ENCODE measurements around the gene KIAA0825. TPM values are rescaled to one million over a fixed set of nuclear protein-coding genes. Genes with fewer than 3 reads are reported as not detected.

KIAA0825 gene
- polyA plus RNA-seq, 1 donor from 2014 or later, result 5.1 TPM

- Histone ChIP-seq H3K9me2 (ENCODE audit: insufficient read depth, low read length) (no peaks in the 10 kb centered on the region), H3K27ac (ENCODE audit: low read length) (no peak overlapping the region), H3K27me3 (ENCODE audit: insufficient read depth, low read depth, low read length) (no peaks in the 10 kb centered on the region), H3K36me3 (ENCODE audit: insufficient read depth, low read length) (no peaks in the 10 kb centered on the region), H3K79me2 (replicated peaks; ENCODE audit: insufficient read depth, low read length) (no peaks in the 10 kb centered on the region), H3K4me3 (ENCODE audit: low read length) (no peak overlapping the region), H3F3A (ENCODE audit: insufficient read depth, low read length, poor library complexity, severe bottlenecking) (no peaks in the 10 kb centered on the region), H3K9ac (ENCODE audit: low read length) (no peak overlapping the region), H4K20me1 (ENCODE audit: insufficient read depth) (no peaks in the 10 kb centered on the region), H3K4me2 (ENCODE audit: low read length) (no peak overlapping the region), H2AFZ (ENCODE audit: low read depth, low read length) (no peak overlapping the region), H3K9me3 (ENCODE audit: low read length) (no peaks in the 10 kb centered on the region)
- no peak for TF ChIP-seq MXI1 (conservative IDR thresholded peaks at IDR 0.05; ENCODE audit: poor library complexity, severe bottlenecking)
- TF ChIP-seq, protein P1, sequence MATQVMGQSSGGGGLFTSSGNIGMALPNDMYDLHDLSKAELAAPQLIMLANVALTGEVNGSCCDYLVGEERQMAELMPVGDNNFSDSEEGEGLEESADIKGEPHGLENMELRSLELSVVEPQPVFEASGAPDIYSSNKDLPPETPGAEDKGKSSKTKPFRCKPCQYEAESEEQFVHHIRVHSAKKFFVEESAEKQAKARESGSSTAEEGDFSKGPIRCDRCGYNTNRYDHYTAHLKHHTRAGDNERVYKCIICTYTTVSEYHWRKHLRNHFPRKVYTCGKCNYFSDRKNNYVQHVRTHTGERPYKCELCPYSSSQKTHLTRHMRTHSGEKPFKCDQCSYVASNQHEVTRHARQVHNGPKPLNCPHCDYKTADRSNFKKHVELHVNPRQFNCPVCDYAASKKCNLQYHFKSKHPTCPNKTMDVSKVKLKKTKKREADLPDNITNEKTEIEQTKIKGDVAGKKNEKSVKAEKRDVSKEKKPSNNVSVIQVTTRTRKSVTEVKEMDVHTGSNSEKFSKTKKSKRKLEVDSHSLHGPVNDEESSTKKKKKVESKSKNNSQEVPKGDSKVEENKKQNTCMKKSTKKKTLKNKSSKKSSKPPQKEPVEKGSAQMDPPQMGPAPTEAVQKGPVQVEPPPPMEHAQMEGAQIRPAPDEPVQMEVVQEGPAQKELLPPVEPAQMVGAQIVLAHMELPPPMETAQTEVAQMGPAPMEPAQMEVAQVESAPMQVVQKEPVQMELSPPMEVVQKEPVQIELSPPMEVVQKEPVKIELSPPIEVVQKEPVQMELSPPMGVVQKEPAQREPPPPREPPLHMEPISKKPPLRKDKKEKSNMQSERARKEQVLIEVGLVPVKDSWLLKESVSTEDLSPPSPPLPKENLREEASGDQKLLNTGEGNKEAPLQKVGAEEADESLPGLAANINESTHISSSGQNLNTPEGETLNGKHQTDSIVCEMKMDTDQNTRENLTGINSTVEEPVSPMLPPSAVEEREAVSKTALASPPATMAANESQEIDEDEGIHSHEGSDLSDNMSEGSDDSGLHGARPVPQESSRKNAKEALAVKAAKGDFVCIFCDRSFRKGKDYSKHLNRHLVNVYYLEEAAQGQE (IDR thresholded peaks at IDR 0.05; ENCODE audit: borderline replicate concordance), result no peak
- no peak for TF ChIP-seq SMC3 (conservative IDR thresholded peaks at IDR 0.05; ENCODE audit: poor library complexity)
- no peak for TF ChIP-seq RAD21 (conservative IDR thresholded peaks at IDR 0.05)
- TF ChIP-seq EP300 (conservative IDR thresholded peaks at IDR 0.05; ENCODE audit: poor library complexity, severe bottlenecking), result no peak
- TF ChIP-seq EZH2 (IDR thresholded peaks at IDR 0.05; ENCODE audit: borderline replicate concordance, insufficient read depth, low read length, poor library complexity, severe bottlenecking), result no peak
- TF ChIP-seq TAF1 (IDR thresholded peaks at IDR 0.05; ENCODE audit: low read depth), result no peak
- no peak for TF ChIP-seq CTCF (IDR thresholded peaks at IDR 0.05; ENCODE audit: poor library complexity, severe bottlenecking)
- TF ChIP-seq POLR2AphosphoS5 (IDR thresholded peaks at IDR 0.05), result no peak
These were observed 335.3 kb downstream of the KIAA0825 start for GRCh38 chr5:94283093-94283492.

DNA sequence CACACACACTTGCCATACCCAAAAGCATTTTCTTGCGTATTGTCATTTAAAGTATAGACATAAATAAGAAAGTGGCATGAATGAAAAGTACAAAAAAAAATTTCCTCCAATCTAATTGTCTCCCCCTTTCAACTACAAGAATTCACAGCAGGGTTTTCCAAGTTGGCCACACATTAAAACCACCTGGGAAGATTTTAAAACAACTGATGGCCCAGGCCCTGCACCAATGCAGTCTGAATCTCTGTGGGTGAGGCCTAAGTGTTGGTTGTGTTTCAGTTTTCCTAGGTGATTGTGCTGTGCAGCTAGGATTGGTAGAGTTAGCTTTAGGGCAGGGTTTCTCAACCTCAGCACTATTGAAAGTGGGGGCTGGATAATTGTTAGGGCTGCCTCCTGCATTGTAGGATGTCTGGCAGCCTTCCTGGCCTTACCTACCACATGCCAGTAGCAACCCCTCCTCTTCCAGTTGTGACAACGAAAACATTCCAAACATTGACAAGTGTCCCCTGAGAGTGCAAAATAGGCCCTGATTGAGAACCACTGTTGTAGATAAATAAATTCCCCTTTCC lies 337.1 kb downstream of the KIAA0825 start:
- H3K4me2 ChIP-seq (ENCODE audit: low read length), result no peak overlapping the region
- H3K27ac ChIP-seq (ENCODE audit: low read length), result no peak overlapping the region
- no peaks in the 10 kb centered on the region for H3K36me3 ChIP-seq (ENCODE audit: insufficient read depth, low read length)
- H3K79me2 ChIP-seq (replicated peaks; ENCODE audit: insufficient read depth, low read length), result no peaks in the 10 kb centered on the region
- H3K4me3 ChIP-seq (ENCODE audit: low read length), result no peak overlapping the region
- no peaks in the 10 kb centered on the region for H3F3A ChIP-seq (ENCODE audit: insufficient read depth, low read length, poor library complexity, severe bottlenecking)
- H3K9ac ChIP-seq (ENCODE audit: low read length), result no peak overlapping the region
- no peak overlapping the region for H2AFZ ChIP-seq (ENCODE audit: low read depth, low read length)
- no peaks in the 10 kb centered on the region for H3K9me2 ChIP-seq (ENCODE audit: insufficient read depth, low read length)
- TF ChIP-seq, protein P1 (IDR thresholded peaks at IDR 0.05; ENCODE audit: borderline replicate concordance), result no peak
- no peak for TF ChIP-seq EP300 (conservative IDR thresholded peaks at IDR 0.05; ENCODE audit: poor library complexity, severe bottlenecking)
- no peak for TF ChIP-seq RAD21 (conservative IDR thresholded peaks at IDR 0.05)
- no peak for TF ChIP-seq CTCF (IDR thresholded peaks at IDR 0.05; ENCODE audit: poor library complexity, severe bottlenecking)
- no peak for TF ChIP-seq MXI1 (conservative IDR thresholded peaks at IDR 0.05; ENCODE audit: poor library complexity, severe bottlenecking)
- TF ChIP-seq SMC3 (conservative IDR thresholded peaks at IDR 0.05; ENCODE audit: poor library complexity), result no peak
- TF ChIP-seq EZH2 (IDR thresholded peaks at IDR 0.05; ENCODE audit: borderline replicate concordance, insufficient read depth, low read length, poor library complexity, severe bottlenecking), result no peak
- TF ChIP-seq POLR2AphosphoS5 (IDR thresholded peaks at IDR 0.05), result no peak
- no peak for TF ChIP-seq TAF1 (IDR thresholded peaks at IDR 0.05; ENCODE audit: low read depth)
- no peaks in the 10 kb centered on the region for H3K27me3 ChIP-seq (ENCODE audit: insufficient read depth, low read depth, low read length)
- H4K20me1 ChIP-seq (ENCODE audit: insufficient read depth), result no peaks in the 10 kb centered on the region
- H3K9me3 ChIP-seq (ENCODE audit: low read length), result no peaks in the 10 kb centered on the region
